SK-N-MC (cell line): ENCODE results near the gene PDCD7.

ENCODE experiments used
- DNase-seq: peaks from one replicate; pipeline ENCODE4 v3.0.0-alpha.2; 2011; ENCODE audit warnings: low read depth, low spot score
- H3K27ac ChIP-seq: fragments of 200-600 bp; sonication (generic); 2 replicates; pipeline ENCODE4 v1.5.1; 2016; ENCODE audit warnings: mixed run types
- H3K36me3 ChIP-seq: fragments of 200-600 bp; sonication (generic); 2 replicates; pipeline ENCODE4 v1.6.1; 2017; ENCODE audit warnings: antibody characterized with exemption, low read length, mixed read lengths; ENCODE audit not compliant: insufficient read depth
- H3K4me3 ChIP-seq: fragments of 200-600 bp; sonication (generic); 2 replicates; pipeline ENCODE4 v1.5.1; 2016
- H3K9ac ChIP-seq: fragments of 200-600 bp; sonication (generic); 2 replicates; pipeline ENCODE4 v1.8.0; 2017; ENCODE audit warnings: mixed run types, mixed read lengths; ENCODE audit not compliant: insufficient read length
- H3K9me3 ChIP-seq: fragments of 200-600 bp; sonication (generic); 2 replicates; pipeline ENCODE4 v1.6.1; 2017; ENCODE audit warnings: low read depth, mild to moderate bottlenecking, antibody characterized with exemption, low read length, moderate library complexity, mixed read lengths
- EZH2 ChIP-seq: fragments of 200-600 bp; sonication (generic); IDR thresholded peaks from one replicate; pipeline ENCODE4 v1.6.1; 2017; ENCODE audit warnings: antibody characterized with exemption
- FOXP2 ChIP-seq: optimal IDR thresholded peaks from 2 replicates; pipeline ENCODE3; 2011; ENCODE audit warnings: mild to moderate bottlenecking, moderate library complexity; ENCODE audit not compliant: insufficient read depth; ENCODE audit errors: extremely low read length, control extremely low read depth
- POLR2AphosphoS5 ChIP-seq: IDR thresholded peaks from 2 replicates; pipeline ENCODE4 v1.6.1; 2012; ENCODE audit warnings: mild to moderate bottlenecking, low read depth, low read length, borderline replicate concordance

Gene PDCD7

GRCh38 chr15:65087873-65088642, 45.5 kb downstream of the PDCD7 start:
- no peak for DNase-seq
- no peak overlapping the region for H3K4me3 ChIP-seq

GRCh38 chr15:65087411-65087810, 46.2 kb downstream of the PDCD7 start:
- H3K9me3 ChIP-seq = no peaks in the 10 kb centered on the region
- no peak overlapping the region for H3K4me3 ChIP-seq
- H3K9ac ChIP-seq = no peak overlapping the region
- H3K27ac ChIP-seq = no peak overlapping the region
- TF ChIP-seq POLR2AphosphoS5 (no peak), FOXP2 (no peak), EZH2 (no peak)
- no peak for DNase-seq
- H3K36me3 ChIP-seq = no peaks in the 10 kb centered on the region

More at GRCh38 chr15:65087873-65088642, 45.5 kb downstream of the PDCD7 start:
- no peak overlapping the region for H3K9ac ChIP-seq
- no peaks in the 10 kb centered on the region for H3K9me3 ChIP-seq
- TF ChIP-seq FOXP2 (no peak), EZH2 (no peak), POLR2AphosphoS5 (no peak)
- H3K27ac ChIP-seq = no peak overlapping the region
- no peaks in the 10 kb centered on the region for H3K36me3 ChIP-seq

GRCh38 chr15:65086680-65087111, 46.9 kb downstream of the PDCD7 start:
- Histone ChIP-seq H3K27ac (no peak overlapping the region), H3K9ac (no peak overlapping the region), H3K36me3 (no peaks in the 10 kb centered on the region), H3K4me3 (no peak overlapping the region), H3K9me3 (no peaks in the 10 kb centered on the region)
- DNase-seq = no peak
- TF ChIP-seq FOXP2 (no peak), EZH2 (no peak), POLR2AphosphoS5 (no peak)

- H3K27ac ChIP-seq = no peak overlapping the region
- TF ChIP-seq POLR2AphosphoS5 (no peak), FOXP2 (no peak), EZH2 (no peak)
- no peak for DNase-seq
- H3K9ac ChIP-seq = no peak overlapping the region
- no peak overlapping the region for H3K4me3 ChIP-seq
- no peaks in the 10 kb centered on the region for H3K36me3 ChIP-seq
- no peaks in the 10 kb centered on the region for H3K9me3 ChIP-seq
Observed at GRCh38 chr15:65085990-65086679, 47.5 kb downstream of the PDCD7 start.

- TF ChIP-seq FOXP2 = no peak
- no peak for TF ChIP-seq POLR2AphosphoS5
- no peak for TF ChIP-seq EZH2
- H3K27ac ChIP-seq = no peak overlapping the region
Observed at GRCh38 chr15:65085207-65085753, 48.3 kb downstream of the PDCD7 start.

GRCh38 chr15:65084500-65085206, 49.0 kb downstream of the PDCD7 start:
- TF ChIP-seq FOXP2 (no peak), POLR2AphosphoS5 (no peak), EZH2 (no peak)
- Histone ChIP-seq H3K9ac (no peak overlapping the region), H3K36me3 (no peaks in the 10 kb centered on the region), H3K27ac (no peak overlapping the region), H3K9me3 (no peaks in the 10 kb centered on the region), H3K4me3 (no peak overlapping the region)
- no peak for DNase-seq

More at GRCh38 chr15:65085207-65085753, 48.3 kb downstream of the PDCD7 start:
- no peak for DNase-seq
- Histone ChIP-seq H3K9ac (no peak overlapping the region), H3K36me3 (no peaks in the 10 kb centered on the region), H3K9me3 (no peaks in the 10 kb centered on the region), H3K4me3 (no peak overlapping the region)

- no peaks in the 10 kb centered on the region for H3K36me3 ChIP-seq
- H3K9ac ChIP-seq = no peak overlapping the region
- no peak overlapping the region for H3K4me3 ChIP-seq
- no peak overlapping the region for H3K27ac ChIP-seq
- H3K9me3 ChIP-seq = no peaks in the 10 kb centered on the region
- TF ChIP-seq FOXP2 (no peak), POLR2AphosphoS5 (no peak), EZH2 (no peak)
- no peak for DNase-seq
Observed at GRCh38 chr15:65083262-65083701, 50.3 kb downstream of the PDCD7 start.

GRCh38 chr15:65082303-65082953, 51.2 kb downstream of the PDCD7 start:
- DNase-seq = no peak
- Histone ChIP-seq H3K9ac (no peak overlapping the region), H3K9me3 (no peaks in the 10 kb centered on the region), H3K4me3 (no peak overlapping the region), H3K27ac (no peak overlapping the region), H3K36me3 (no peaks in the 10 kb centered on the region)
- TF ChIP-seq EZH2 (no peak), POLR2AphosphoS5 (no peak), FOXP2 (no peak)
